HG02798 (cell line): Measurements from ENCODE around the gene NPIPB2.
"Not testable (repeated sequence)": the region's sequence is repeated elsewhere in the genome, so short reads cannot be mapped to it uniquely, and the experiment has no call there.

Experiments
- ATAC-seq: cut with Tn5 transposase; IDR thresholded peaks from one replicate; pipeline ENCODE4 v1.9.1; 2021; ENCODE audit warnings: mild to moderate bottlenecking; ENCODE audit not compliant: unreplicated experiment, poor library complexity

NPIPB2 gene

GRCh38 chr16:11941945-11942344 is at the start of gene NPIPB2:
TSS of gene NPIPB2 (minus strand) at chr16:11942045. CDS start at chr16:11942045, 0 bp downstream.
- not testable (repeated sequence) for ATAC-seq

GRCh38 chr16:11990702-11991390 is 49.0 kb upstream of the NPIPB2 start:
- no peak for ATAC-seq

GRCh38 chr16:11988258-11988978 is 46.6 kb upstream of the NPIPB2 start:
- no peak for ATAC-seq

- ATAC-seq, result no peak
These were observed 44.7 kb upstream of the NPIPB2 start for GRCh38 chr16:11986521-11987057.

- ATAC-seq, result no peak
These were observed 43.4 kb upstream of the NPIPB2 start for GRCh38 chr16:11985250-11985649.

- ATAC-seq, result peak; percentile 53
These were observed 38.4 kb upstream of the NPIPB2 start for GRCh38 chr16:11980136-11980844.

- ATAC-seq, result no peak
These were observed 37.3 kb upstream of the NPIPB2 start for GRCh38 chr16:11979013-11979672.

- no peak for ATAC-seq
These were observed 36.2 kb upstream of the NPIPB2 start for GRCh38 chr16:11978080-11978479.

GRCh38 chr16:11977376-11978041 is 35.7 kb upstream of the NPIPB2 start:
- no peak for ATAC-seq

- ATAC-seq, result no peak
These were observed 35.1 kb upstream of the NPIPB2 start for GRCh38 chr16:11976850-11977375.

- no peak for ATAC-seq
These were observed 31.2 kb upstream of the NPIPB2 start for GRCh38 chr16:11973070-11973469.

GRCh38 chr16:11972128-11972527 is 30.3 kb upstream of the NPIPB2 start:
- no peak for ATAC-seq

- ATAC-seq, result not testable (repeated sequence)
These were observed 28.4 kb upstream of the NPIPB2 start for GRCh38 chr16:11970292-11970691.

GRCh38 chr16:11968577-11968976 is 26.7 kb upstream of the NPIPB2 start:
- no peak for ATAC-seq

GRCh38 chr16:11967195-11967911 is 25.5 kb upstream of the NPIPB2 start:
- ATAC-seq, result no peak

- peak; percentile 29 for ATAC-seq
These were observed 24.3 kb upstream of the NPIPB2 start for GRCh38 chr16:11966173-11966572.

GRCh38 chr16:11964761-11965551 is 23.1 kb upstream of the NPIPB2 start, which contains the start of gene TNFRSF17:
TSS of gene TNFRSF17 (plus strand) at chr16:11965210. CDS start at chr16:11965325, 115 bp downstream.
- peak; percentile 84 for ATAC-seq

GRCh38 chr16:11963706-11964105 is 21.9 kb upstream of the NPIPB2 start:
- no peak for ATAC-seq
